Activated CD4-positive, alpha-beta T cell treated with anti-CD3 and anti-CD28 coated beads, Interleukin-2, amount 50 U/mL, for 4 hours (primary cell): Measurements from ENCODE around the gene KRTAP4-6.
"Not testable (repeated sequence)": the region's sequence is repeated elsewhere in the genome, so short reads cannot be mapped to it uniquely, and the experiment has no call there.

Experiments
- DNase-seq, 2 experiments: peaks; one replicate each; pipeline ENCODE4 v3.0.0-alpha.2; 2020

Gene KRTAP4-6

DNA sequence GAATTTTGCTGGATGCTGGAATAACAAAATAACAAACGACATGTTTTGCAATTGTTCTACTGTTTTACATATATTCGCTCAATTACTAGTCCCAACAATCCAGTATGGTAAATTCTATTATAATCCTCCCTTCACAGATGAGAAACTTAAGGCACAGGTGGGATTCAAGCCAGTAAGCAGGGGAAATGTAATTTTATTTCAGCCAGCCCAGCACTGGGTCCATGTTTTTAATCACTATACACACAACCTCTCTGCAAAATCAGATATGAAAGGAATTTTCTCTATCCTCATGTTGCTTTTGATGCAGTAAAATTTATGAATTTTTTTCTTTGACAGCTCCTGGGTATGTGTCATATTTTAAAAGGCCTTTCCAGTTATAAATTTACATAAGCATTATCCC lies 4.9 kb upstream of the KRTAP4-6 start:
- DNase-seq: no peak

DNA sequence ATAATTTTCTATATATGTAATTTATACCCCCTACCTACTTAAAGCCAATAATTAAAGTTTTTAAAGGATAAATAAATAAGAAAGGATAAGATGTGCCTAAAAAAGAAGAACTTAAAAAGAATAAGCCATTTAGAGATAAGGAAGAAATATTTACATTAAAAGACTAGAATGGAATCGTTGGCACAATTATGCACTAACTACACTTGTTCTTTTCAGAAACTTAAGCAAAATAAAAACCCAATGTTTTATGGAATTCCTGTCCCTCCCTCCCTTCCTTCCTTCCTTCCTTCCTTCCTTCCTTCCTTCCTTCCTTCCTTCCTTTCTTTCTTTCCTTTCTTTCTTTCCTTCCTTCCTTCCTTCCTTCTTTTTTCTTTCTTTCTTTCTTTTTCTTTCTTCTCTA lies 4.5 kb upstream of the KRTAP4-6 start:
- DNase-seq: no peak

DNA sequence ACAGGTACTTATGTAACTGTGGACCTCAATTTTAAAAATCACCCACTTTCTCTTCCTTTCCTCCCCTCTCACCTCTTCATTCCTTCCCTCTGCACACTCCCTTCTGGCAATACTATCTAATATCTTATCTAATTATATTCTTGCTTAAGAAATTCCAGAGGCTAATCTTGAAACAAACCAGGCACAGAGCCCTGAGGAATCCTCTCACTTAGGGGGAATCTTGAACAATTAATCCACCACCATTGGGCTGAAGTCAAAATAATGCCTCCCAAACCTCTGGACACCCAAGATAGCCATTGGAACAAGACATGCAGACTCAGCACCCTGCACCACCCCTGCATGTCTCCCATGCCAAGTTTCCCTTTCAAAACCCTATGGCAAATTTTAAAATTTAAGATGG lies 1.0 kb upstream of the KRTAP4-6 start:
- DNase-seq: no peak

DNA sequence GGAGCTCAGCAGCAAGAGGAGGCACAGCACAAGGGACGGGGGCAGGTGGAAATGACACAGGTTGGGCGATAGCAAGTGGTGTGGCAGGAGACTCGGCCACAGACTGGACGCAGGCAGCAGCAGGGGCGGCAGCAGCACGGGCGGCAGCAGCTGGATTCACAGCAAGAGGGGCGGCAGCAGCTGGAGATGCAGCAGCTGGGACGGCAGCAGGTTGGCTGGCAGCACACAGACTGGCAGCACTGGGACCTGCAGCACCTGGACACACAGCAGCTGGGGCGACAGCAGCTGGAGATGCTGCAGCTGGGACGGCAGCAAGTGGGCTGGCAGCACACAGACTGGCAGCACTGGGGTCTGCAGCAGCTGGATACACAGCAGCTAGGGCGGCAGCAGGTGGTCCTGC lies 479 bp downstream of the KRTAP4-6 start:
- not testable (repeated sequence) for DNase-seq

DNA sequence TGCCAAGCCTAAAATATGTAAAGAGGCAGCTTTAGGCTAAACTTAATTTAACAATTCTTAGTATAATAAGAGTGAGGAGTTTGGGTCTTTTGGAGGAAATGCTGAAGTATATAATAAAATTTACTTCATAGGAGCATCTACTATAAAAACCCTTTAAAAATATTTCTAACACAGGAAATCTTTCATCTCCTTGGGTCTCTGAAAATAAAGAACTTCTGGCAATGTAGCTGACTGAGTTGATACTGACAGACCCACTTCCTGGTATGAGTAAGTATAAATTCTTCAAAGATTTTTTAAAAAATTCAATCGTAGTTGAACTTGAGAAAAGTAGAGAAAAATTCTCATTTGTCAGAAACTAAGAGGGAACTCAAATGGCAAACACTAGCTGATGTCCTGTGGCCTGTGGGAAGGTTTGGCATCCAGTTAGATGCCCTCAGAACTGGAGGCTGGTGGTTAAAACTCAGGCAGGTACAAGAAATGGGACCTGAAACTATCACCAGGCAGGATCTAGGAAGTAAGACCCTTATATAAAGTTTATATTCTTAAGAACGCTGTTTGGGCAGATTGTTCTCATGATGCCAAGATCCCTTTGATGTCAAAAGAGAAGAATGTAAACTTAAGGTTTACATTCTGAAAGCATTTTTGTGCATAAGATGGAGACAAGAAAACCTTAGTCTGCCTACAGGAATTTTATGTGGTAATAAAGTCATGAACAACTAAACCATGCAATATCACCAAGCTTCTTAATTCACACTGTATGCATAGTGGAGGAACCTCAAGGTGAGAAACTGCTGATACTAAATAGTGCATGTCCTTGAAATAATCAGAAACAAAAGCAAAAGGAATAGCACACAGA lies 6.2 kb downstream of the KRTAP4-6 start:
- DNase-seq: no peak

DNA sequence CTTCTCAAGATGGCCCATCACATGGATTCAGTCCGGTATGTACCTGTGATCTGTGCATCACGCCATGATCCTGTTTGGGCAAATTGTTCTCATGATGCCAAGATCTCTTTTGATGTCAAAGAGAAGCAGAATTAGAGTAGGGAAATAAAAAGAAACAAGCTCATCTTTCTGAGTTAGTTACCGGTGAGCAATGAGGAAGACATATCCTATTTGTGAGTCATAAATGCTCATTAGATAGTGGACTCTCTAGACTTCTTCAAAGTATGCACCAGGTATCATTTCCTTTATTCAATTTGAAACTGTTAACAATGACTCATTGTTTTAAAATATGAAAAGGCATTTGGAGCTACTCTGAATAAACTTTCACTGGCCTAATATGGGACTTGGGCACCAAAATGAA lies 8.4 kb downstream of the KRTAP4-6 start:
- no peak for DNase-seq

DNA sequence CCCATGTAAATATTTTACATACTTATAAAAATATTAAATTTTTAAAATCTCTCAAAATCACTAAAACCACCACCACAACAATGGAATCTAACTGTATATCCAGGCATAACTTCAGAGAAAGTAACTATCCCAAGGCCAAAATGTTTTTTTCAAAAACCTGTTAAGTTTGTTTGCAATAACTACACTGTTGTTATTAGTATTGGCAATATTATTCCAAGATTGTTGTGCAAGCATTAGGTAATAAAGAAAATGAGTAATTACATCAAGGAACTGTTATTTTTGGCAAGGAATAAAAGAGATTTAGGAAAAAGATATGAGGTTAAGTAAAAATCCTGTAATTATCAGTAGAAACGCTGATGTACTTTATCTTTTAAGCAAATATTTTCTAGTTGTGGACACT lies 13.0 kb downstream of the KRTAP4-6 start:
- no peak for DNase-seq

DNA sequence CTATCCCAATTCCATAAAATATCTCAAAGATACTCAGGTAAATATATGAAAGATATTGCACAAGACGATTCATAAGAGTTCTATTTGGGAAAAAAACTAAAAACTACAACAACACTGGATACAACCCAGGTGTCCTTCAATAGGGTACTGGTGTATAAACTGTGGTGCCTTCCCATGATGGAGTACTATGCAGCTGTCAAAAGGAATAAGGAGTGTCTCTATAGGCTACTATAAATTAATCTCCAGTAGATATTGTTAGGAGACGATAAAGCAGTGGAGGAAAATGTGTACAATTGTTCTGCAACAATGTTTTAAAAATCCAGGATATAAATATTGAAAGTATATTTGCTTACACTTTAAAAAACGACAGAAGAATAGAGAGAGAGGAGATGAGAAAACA lies 13.9 kb downstream of the KRTAP4-6 start:
- no peak for DNase-seq

DNA sequence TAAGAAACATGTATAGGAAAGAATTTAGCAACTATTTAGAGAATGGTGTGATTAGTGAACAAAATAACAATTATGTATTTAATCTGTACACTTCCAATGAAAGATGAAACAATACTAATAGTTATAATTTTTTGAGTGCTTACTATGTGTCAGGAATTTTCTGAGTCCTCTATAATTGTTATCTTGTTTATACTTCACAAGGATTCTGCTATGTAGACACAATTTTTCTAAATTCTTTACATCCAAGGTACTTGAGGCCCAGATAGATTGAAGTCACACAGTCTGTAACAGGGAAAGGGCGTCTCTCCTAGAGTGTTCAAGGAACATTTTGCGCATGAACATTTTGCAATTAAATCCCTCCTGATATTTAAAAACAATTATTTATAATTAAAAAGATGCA lies 15.3 kb downstream of the KRTAP4-6 start:
- no peak for DNase-seq

DNA sequence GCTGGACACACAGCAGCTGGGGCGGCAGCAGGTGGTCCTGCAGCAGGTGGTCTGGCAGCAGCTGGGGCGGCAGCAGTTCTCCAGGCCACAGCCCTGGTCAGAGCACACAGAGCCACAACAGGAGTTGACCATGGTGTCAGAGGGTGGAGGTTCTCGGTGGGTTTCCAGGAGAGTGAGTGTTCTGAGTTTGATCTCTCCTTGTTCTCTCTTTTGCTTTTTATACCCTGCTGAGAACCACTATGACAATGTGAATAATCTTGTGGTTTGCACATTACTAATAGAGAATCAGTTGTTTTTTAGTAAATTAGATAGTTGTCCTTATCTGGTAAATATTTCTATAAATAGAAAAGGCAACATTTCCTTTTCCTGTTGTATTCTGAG lies 16.4 kb downstream of the KRTAP4-6 start, which contains the start of gene KRTAP4-12:
KRTAP4-12 (minus strand) TSS at position 192 of the 381 bp plus-strand sequence; CDS start at position 132, 60 bp downstream.
- DNase-seq: not testable (repeated sequence)

DNA sequence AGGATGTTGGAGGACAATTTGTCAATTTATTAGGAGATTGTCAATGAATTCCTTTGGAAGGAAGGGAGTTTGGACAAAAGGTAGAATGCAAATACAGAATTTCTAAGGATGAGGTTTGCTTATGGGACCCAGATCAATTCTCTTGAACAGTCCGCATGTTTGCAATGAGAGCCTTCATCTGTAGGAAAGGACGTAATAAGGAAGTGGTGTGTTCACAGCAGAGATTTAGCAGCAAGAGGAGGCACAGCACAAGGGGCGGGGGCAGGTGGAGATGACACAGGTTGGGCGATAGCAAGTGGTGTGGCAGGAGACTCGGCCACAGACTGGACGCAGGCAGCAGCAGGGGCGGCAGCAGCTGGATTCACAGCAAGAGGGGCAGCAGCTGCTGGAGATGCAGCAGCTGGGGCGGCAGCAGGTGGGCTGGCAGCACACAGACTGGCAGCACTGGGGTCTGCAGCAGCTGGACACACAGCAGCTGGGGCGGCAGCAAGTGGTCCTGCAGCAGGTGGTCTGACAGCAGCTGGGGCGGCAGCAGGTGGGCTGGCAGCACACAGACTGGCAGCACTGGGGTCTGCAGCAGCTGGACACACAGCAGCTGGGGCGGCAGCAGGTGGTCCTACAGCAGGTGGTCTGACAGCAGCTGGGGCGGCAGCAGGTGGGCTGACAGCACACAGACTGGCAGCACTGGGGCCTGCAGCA lies 16.9 kb downstream of the KRTAP4-6 start:
- not testable (repeated sequence) for DNase-seq

DNA sequence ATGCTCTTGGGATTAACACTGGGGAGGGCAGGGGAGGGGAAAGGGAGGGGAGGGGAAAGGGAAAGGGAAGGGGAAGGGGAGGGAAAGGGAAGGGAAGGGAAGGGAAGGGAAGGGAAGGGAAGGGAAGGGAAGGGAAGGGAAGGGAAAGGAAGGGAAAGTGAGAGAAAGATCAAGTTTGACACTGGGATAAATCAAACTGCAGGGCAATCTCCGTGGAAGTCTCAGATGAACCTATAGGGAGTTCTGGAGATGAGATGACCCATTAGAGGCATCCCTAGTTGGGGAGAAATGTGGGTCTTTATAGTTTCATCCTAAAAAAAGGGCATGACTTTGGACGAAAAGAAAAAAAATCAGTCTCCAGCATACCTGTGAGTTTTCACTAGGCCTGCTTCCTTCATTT lies 18.6 kb downstream of the KRTAP4-6 start:
- DNase-seq: no peak

DNA sequence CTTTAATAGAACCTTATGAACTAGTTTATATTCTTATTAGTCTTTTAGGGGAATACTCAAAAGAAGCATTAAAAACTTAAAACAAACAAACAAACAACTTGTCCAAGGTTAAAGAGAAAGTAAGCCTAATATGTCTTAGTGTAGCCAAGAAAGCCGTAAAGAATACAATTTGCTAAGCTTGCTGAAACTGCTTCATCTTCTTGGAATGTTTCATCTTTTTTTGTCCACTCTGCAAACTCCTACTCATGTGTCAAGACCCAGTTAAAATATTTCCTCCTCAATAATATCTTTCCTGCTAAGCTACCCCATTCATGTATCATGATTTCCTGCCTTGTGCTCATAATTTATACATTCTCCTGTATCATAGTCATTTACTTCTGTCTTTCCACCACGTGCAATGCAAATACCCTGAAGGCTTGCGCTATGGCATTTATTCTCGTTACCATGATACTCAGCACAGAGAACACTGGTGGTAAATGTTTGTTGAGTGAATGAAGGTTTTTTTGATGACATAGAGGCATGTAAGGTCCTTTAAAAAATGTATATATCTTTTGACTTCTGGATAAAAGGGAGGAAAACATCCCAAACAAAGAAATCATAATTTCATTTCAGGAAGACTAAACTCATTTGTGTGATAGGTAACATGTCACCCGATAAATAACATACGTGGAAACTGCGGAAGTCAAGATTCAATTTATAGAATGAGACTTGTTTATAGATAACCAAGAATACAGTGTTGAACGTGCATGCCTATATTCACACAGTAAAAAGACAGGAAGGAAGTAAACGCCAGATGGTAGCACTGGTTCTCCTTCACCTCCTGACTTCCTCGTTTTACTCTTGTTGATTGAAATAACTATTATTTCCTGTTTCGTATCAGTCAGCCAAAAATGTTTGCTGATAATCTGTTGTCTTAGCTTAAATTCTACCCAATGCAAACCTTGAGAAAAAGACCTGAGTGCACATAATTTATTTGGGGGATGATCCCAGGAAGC lies 20.4 kb downstream of the KRTAP4-6 start:
- not testable (repeated sequence) for DNase-seq

DNA sequence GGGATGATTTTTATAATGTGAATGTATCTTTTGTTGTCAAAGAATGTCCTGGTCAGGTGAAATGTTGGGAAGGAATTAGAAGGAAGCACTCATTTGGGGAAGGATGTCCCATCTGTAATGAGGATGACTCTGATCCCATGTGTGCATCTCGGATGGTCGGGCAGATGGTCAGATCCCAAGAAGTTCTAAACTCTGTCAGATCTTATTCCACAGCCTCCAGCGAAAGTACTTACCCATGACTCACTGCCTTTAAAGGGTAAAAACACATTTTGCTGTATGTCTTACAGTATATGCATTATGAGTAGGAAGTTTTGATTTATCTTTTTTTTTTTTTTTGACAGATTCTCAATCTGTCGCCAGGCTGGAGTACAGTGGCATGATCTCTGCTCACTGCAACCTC lies 21.6 kb downstream of the KRTAP4-6 start:
- DNase-seq: no peak

DNA sequence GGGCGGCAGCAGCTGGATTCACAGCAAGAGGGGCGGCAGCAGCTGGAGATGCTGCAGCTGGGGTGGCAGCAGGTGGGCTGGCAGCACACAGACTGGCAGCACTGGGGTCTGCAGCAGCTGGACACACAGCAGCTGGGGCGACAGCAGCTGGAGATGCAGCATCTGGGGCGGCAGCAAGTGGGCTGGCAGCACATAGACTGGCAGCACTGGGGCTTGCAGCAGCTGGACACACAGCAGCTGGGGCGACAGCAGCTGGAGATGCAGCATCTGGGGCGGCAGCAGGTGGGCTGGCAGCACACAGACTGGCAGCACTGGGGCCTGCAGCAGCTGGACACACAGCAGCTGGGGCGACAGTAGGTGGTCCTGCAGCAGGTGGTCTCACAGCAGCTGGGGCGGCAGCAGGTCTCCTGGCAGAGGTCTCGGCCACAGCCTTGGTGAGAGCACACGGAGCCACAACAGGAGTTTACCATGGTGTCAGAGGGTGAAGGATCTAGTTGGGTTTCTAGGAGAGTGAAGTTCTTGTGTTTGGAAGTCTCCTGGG lies 22.4 kb downstream of the KRTAP4-6 start, which contains the start of gene KRTAP4-11:
KRTAP4-11 (minus strand) TSS at position 528 of the 541 bp plus-strand sequence; CDS start at position 470, 58 bp downstream.
- DNase-seq: not testable (repeated sequence)

DNA sequence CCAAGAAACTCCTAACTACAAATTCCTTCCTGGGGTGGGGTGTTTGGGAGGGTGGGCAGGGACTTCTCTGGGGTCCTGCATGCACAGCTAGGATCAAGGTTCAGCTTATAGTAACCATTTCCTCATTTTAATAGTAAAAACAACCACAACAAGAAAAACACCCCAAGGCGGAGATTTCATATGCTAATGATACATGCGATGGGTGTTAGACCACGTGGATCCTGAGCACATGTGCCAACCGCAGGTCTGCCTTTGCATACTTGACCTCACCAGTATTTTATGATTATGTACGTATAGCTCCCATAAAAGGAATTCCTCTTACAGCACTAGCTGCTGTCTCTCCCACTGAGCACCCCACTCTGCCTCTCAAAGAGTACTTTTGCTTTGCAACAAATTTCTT lies 24.0 kb downstream of the KRTAP4-6 start:
- no peak for DNase-seq

DNA sequence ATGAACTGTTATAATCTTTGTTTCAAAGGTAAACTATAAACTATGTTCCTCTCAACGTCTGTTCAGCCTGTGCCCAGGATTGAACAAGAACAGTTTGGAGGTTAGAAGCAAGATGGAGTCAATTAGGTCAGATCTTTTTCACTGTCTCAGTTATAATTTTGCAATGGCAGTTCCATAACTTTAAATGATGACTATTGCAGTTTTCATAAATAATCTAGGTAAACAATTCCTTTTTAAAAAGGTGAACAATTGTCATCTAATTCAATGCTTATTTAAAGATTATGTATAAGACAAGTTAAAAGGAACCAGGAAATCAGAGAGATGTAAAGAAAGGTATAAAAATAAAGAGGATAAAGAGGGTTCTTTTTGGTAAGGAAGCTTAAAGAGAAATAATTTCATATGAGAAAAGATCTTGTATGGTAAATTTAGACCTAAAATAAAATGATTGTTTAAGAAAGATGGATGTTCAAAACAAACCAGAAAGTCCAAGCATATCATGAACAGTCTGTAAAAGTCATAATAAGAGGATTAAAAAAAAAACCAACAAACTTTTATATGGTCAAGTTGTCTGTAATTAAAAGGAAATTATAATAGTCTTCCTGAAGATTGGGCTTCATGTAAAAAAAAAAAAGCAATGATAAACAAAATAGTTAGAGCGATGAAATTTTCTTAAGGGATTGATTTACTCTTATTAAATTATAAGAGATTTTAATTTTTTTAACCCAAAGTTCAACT lies 29.0 kb downstream of the KRTAP4-6 start:
- no peak for DNase-seq

DNA sequence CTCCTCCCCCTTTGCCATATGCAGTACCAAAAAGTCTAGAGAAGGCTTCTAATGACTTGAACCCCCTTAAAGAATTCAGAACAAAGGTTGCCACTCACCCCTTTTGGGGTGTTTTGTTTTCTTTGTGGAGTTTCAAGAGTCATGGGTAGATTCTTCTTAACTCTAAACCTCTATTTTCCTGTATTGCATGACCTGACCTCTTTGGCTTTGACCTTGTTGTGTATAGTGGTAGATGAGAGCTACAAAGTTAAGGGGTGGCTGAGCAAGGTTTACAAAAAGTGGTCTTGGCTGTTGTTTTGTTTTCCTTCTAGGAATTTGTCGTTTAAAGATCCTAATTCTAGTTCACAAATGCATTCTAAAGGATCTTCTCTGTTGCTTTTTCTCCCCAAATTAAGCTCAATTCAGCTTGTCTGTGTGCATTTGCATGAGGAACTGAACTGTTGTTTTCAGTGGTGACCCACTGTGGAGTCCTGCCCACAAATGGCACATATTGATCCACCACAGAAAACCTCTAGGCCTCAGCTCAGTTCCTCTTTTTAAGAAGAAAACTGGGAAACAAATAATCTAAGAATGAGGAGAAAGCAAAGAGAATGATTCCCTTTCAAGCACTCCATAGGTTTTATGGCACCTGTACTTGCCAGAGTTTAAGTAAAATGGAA lies 31.5 kb downstream of the KRTAP4-6 start:
- not testable (repeated sequence) for DNase-seq

DNA sequence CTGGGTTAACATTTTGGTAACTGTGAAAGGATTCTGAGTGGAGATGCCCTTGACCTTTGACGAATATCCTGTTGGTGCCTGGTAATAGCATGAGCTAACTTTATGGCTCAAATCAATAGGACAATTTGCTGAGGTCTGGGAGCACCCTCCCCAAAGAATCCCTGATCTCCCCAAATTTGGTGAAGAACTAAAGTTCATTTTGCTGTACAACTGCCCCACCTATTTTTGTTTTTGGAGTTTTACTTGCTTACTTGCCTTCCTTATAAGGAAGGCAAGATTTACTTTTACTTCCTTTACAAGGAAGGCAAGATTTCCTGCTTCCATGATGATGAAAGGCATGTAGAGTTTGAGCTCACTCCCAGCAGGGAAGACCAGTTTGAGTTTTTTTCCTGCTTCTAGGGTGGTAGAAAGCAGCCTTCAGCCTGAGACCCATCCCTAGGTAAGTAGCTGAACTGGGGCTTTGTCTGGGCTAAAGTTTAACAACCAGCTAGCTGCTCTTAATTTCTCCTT lies 32.3 kb downstream of the KRTAP4-6 start:
- DNase-seq: no peak

DNA sequence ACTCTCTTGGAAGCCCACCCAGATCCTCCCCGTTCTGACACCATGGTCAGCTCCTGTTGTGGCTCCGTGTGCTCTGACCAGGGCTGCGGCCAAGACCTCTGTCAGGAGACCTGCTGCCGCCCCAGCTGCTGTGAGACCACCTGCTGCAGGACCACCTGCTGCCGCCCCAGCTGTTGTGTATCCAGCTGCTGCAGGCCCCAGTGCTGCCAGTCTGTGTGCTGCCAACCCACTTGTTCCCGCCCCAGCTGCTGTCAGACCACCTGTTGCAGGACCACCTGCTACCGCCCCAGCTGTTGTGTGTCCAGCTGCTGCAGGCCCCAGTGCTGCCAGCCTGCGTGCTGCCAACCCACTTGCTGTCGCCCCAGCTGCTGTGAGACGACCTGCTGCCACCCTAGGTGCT lies 35.0 kb downstream of the KRTAP4-6 start, which contains the start of gene KRTAP4-9:
KRTAP4-9 (plus strand) TSS at position 43 of the 400 bp plus-strand sequence; CDS start at position 43, 0 bp downstream.
- DNase-seq: not testable (repeated sequence)
